22Rv1 (cell line): ENCODE results near the gene ADA.

Source experiments
- CTCF ChIP-seq: fragments of 450-650 bp; IDR thresholded peaks from 2 replicates; pipeline ENCODE4 v1.5.1; 2017; ENCODE audit warnings: mild to moderate bottlenecking
- ZFX ChIP-seq: fragments of 450-650 bp; IDR thresholded peaks from 2 replicates; pipeline ENCODE4 v1.6.1; 2017; ENCODE audit warnings: antibody characterized with exemption, borderline replicate concordance

- TF ChIP-seq CTCF, result no peak
- TF ChIP-seq ZFX, result no peak
Observed at GRCh38 chr20:44643154-44643519, 8.4 kb downstream of the ADA start.
